H1 (cell line): ENCODE measurements around the gene PRKN. TPM values are rescaled to one million over a fixed set of nuclear protein-coding genes. Genes with fewer than 3 reads are reported as not detected.

Source experiments
- CTCF ChIA-PET: fragments of 300-600 bp; sonication (Branson Sonifier 250); formaldehyde crosslinking; loops from one replicate; lab custom pipeline; 2021; ENCODE audit not compliant: partially characterized antibody; lab: Charles Lee
- POLR2A ChIA-PET: fragments of 300-600 bp; sonication (Branson Sonifier 250); formaldehyde crosslinking; loops from one replicate; lab custom pipeline; 2021; ENCODE audit warnings: inconsistent platforms; ENCODE audit not compliant: partially characterized antibody; lab: Charles Lee
- DNase-seq, 2 experiments: peaks; one replicate each; pipeline versions ENCODE4 v3.0.0 to v3.0.0-alpha.2; 2010 to 2022; ENCODE audit warnings: low spot score in 2 of 2, low read depth in 1 of 2, mixed read lengths in 1 of 2
- FAIRE-seq: peaks from 2 replicates; lab custom pipeline; 2011; peaks lifted over from hg19 to GRCh38; lab: Jason Lieb, UNC
- H2AFZ ChIP-seq: 2 replicates; pipeline ENCODE4 v1.8.1; 2012; ENCODE audit warnings: low read length, inconsistent platforms
- H2AK5ac ChIP-seq: 2 replicates; pipeline ENCODE4 v1.6.1; 2013; ENCODE audit warnings: low read depth, low read length
- H2BK120ac ChIP-seq: replicated peaks from 2 replicates; pipeline ENCODE3; 2013; ENCODE audit warnings: low read depth, low read length, inconsistent platforms
- H2BK12ac ChIP-seq: 2 replicates; pipeline ENCODE4 v1.6.1; 2013; ENCODE audit warnings: low read depth, low read length
- H2BK15ac ChIP-seq: 2 replicates; pipeline ENCODE4 v1.6.1; 2013; ENCODE audit warnings: low read length
- H2BK20ac ChIP-seq: 2 replicates; pipeline ENCODE4 v1.6.1; 2013; ENCODE audit warnings: low read length
- H2BK5ac ChIP-seq: 2 replicates; pipeline ENCODE4 v1.6.1; 2013; ENCODE audit warnings: low read depth, low read length
- H3K14ac ChIP-seq: 2 replicates; pipeline ENCODE4 v1.6.1; 2013; ENCODE audit warnings: inconsistent platforms; ENCODE audit not compliant: insufficient read length
- H3K18ac ChIP-seq: 2 replicates; pipeline ENCODE4 v1.6.1; 2013; ENCODE audit warnings: low read length; ENCODE audit errors: extremely low read depth
- H3K23ac ChIP-seq: 2 replicates; pipeline ENCODE4 v1.6.1; 2013; ENCODE audit warnings: inconsistent platforms; ENCODE audit not compliant: insufficient read length
- H3K23me2 ChIP-seq: 2 replicates; pipeline ENCODE4 v1.6.1; 2013; ENCODE audit warnings: low read depth, low read length
- H3K27ac ChIP-seq: 2 replicates; pipeline ENCODE4 v1.6.1; 2011; ENCODE audit warnings: low read depth, low read length, inconsistent platforms
- H3K27me3 ChIP-seq, 4 experiments: replicated peaks in 1 of 4; 1 replicate in 1 of 4; 2 replicates in 3 of 4; pipeline versions ENCODE4 v1.6.1 to v1.8.1; 2011 to 2013; ENCODE audit warnings: low read length in 3 of 4, mild to moderate bottlenecking in 3 of 4, inconsistent platforms in 2 of 4, mixed read lengths in 2 of 4, moderate library complexity in 1 of 4; ENCODE audit not compliant: control insufficient read depth in 3 of 4, insufficient read depth in 3 of 4; ENCODE audit errors: extremely low read depth in 1 of 4
- H3K36me3 ChIP-seq, 4 experiments: 2 replicates each; pipeline versions ENCODE4 v1.6.1 to v1.8.1; 2011 to 2013; ENCODE audit warnings: mild to moderate bottlenecking in 4 of 4, low read length in 3 of 4, moderate library complexity in 2 of 4, control low read depth in 1 of 4, inconsistent platforms in 1 of 4; ENCODE audit not compliant: insufficient read depth in 4 of 4, control insufficient read depth in 2 of 4
- H3K4ac ChIP-seq: replicated peaks from 2 replicates; pipeline ENCODE3; 2013; ENCODE audit warnings: low read length, low read depth, mixed read lengths, inconsistent platforms; ENCODE audit not compliant: insufficient read length
- H3K4me1 ChIP-seq, 4 experiments: replicated peaks in 1 of 4; 1 replicate in 1 of 4; 2 replicates in 3 of 4; pipeline versions ENCODE4 v1.6.1 to v1.8.1; 2011 to 2013; ENCODE audit warnings: low read length in 3 of 4, inconsistent platforms in 2 of 4, mixed read lengths in 1 of 4; ENCODE audit not compliant: insufficient read depth in 4 of 4, control insufficient read depth in 3 of 4
- H3K4me2 ChIP-seq, 2 experiments: 2 replicates each; pipeline versions ENCODE4 v1.6.1 to v1.8.1; 2011 to 2013; ENCODE audit warnings: low read depth in 2 of 2, low read length in 2 of 2, control low read depth in 1 of 2, inconsistent platforms in 1 of 2, mild to moderate bottlenecking in 1 of 2; ENCODE audit not compliant: insufficient read depth in 1 of 2
- H3K4me3 ChIP-seq, 4 experiments: fragments of 200-600, 300-600 bp in 1 of 4; sonication (generic), shearing (Covaris generic), sonication (Bioruptor Twin) in 1 of 4; 2 replicates each; pipeline versions ENCODE4 v1.5.1 to v1.8.1; 2011 to 2016; ENCODE audit warnings: low read length in 4 of 4, low read depth in 3 of 4, control low read depth in 2 of 4, inconsistent platforms in 2 of 4, mild to moderate bottlenecking in 2 of 4, mixed read lengths in 1 of 4, moderate library complexity in 1 of 4; ENCODE audit not compliant: insufficient read depth in 2 of 4; ENCODE audit errors: extremely low read depth in 1 of 4
- H3K56ac ChIP-seq: replicated peaks from 2 replicates; pipeline ENCODE3; 2013; ENCODE audit warnings: low read depth, mild to moderate bottlenecking, mixed read lengths, low read length, inconsistent platforms; ENCODE audit not compliant: insufficient read length
- H3K79me1 ChIP-seq: 2 replicates; pipeline ENCODE4 v1.6.1; 2013; ENCODE audit warnings: low read depth, low read length, control low read depth
- H3K79me2 ChIP-seq, 2 experiments: 2 replicates each; pipeline versions ENCODE4 v1.6.1 to v1.8.1; 2012 to 2013; ENCODE audit warnings: low read length in 2 of 2, mild to moderate bottlenecking in 2 of 2, inconsistent platforms in 1 of 2; ENCODE audit not compliant: insufficient read depth in 2 of 2, control insufficient read depth in 1 of 2
- H3K9ac ChIP-seq, 4 experiments: replicated peaks in 1 of 4; 1 replicate in 1 of 4; 2 replicates in 3 of 4; pipeline versions ENCODE4 v1.6.1 to v1.8.1; 2011 to 2013; ENCODE audit warnings: low read depth in 3 of 4, low read length in 3 of 4, control low read depth in 2 of 4, mild to moderate bottlenecking in 2 of 4, moderate library complexity in 2 of 4, inconsistent platforms in 1 of 4; ENCODE audit errors: extremely low read depth in 1 of 4
- H3K9me3 ChIP-seq, 2 experiments: 2 replicates each; pipeline versions ENCODE4 v1.6.1 to v1.8.1; 2012 to 2013; ENCODE audit warnings: mild to moderate bottlenecking in 2 of 2, moderate library complexity in 2 of 2, control low read depth in 1 of 2, inconsistent platforms in 1 of 2, low read depth in 1 of 2, low read length in 1 of 2, mixed read lengths in 1 of 2; ENCODE audit not compliant: insufficient read depth in 2 of 2
- H4K20me1 ChIP-seq, 2 experiments: replicated peaks in 1 of 2; 2 replicates each; pipeline versions ENCODE3 to v1.8.1; 2011 to 2013; ENCODE audit warnings: inconsistent platforms in 2 of 2, low read length in 2 of 2, mild to moderate bottlenecking in 1 of 2; ENCODE audit not compliant: insufficient read depth in 2 of 2, control insufficient read depth in 1 of 2
- H4K5ac ChIP-seq: 2 replicates; pipeline ENCODE4 v1.6.1; 2013; ENCODE audit warnings: low read length, low read depth, mixed read lengths, inconsistent platforms; ENCODE audit not compliant: insufficient read length
- H4K8ac ChIP-seq: 2 replicates; pipeline ENCODE4 v1.8.0; 2013; ENCODE audit warnings: mild to moderate bottlenecking, moderate library complexity, low read length, inconsistent platforms; ENCODE audit not compliant: insufficient read depth; ENCODE audit errors: extremely low read depth
- H4K91ac ChIP-seq: replicated peaks from 2 replicates; pipeline ENCODE3; 2013; ENCODE audit warnings: low read length, mixed read lengths, inconsistent platforms; ENCODE audit not compliant: insufficient read length
- ASH2L ChIP-seq: fragments of 200-600, 300-600 bp; sonication (generic); IDR thresholded peaks from one replicate; pipeline ENCODE4 v1.7.1; 2017; ENCODE audit warnings: low read length
- CTCF ChIP-seq, 3 experiments: IDR thresholded peaks; 1 replicate in 2 of 3; 2 replicates in 1 of 3; pipeline versions ENCODE4 v1.5.1 to v1.6.1; 2011; ENCODE audit warnings: low read length in 3 of 3, mild to moderate bottlenecking in 3 of 3, inconsistent platforms in 2 of 3, low read depth in 1 of 3, moderate library complexity in 1 of 3; ENCODE audit not compliant: insufficient read depth in 1 of 3; ENCODE audit errors: control extremely low read depth in 1 of 3
- MAFK ChIP-seq: IDR thresholded peaks from 2 replicates; pipeline ENCODE4 v1.6.1; 2012; ENCODE audit warnings: low read depth, mild to moderate bottlenecking, improper control_type of control experiment, low read length
- WGBS, 2 experiments: shearing (Covaris generic) in 1 of 2; methylation state at CpG; one replicate each; pipeline versions ENCODE4 v1.1.6 to v1.1.7; 2013 to 2015; ENCODE audit warnings: low lambda C conversion rate in 2 of 2, mixed read lengths in 2 of 2, inconsistent platforms in 1 of 2, low coverage in 1 of 2, missing lambda C conversion rate in 1 of 2; ENCODE audit not compliant: insufficient replicate concordance in 2 of 2, insufficient coverage in 1 of 2, insufficient read length in 1 of 2; ENCODE audit errors: extremely low coverage in 1 of 2, missing lambda C conversion rate in 1 of 2; 5-methylcytosine and 5-hydroxymethylcytosine counted together
- polyA plus RNA-seq, 7 experiments: library from polyadenylated mRNA; depleted of rRNA in 3 of 7; stranded (reverse) in 5 of 7; unstranded in 2 of 7; fragments of >200 nt in 5 of 7; fragments of 200-250 nt in 2 of 7; gene quantifications; 1 replicate in 5 of 7; 2 replicates in 1 of 7; 4 replicates in 1 of 7; pipeline versions ENCODE4 v1.2.1 to v1.2.3, GENCODE V29; 2011 to 2013; ENCODE audit warnings: missing spikeins in 2 of 7, mixed read lengths in 2 of 7
- total RNA-seq: library from RNA; stranded (reverse); fragmentation: NEBNext Ultra II Directional; extraction: Animal tissue kit (Norgen Biotek cat#: 25700); gene quantifications from 2 replicates; pipeline ENCODE4 v1.2.1, GENCODE V29; 2021

PRKN gene
- total and polyA plus RNA-seq, 2 of the 8 experiments (the other 6 are each of a cell fraction or from before 2014, with no cell fraction given), result 0.13 to 0.29 TPM

GRCh38 chr6:162572240-162572639, 155.3 kb downstream of the PRKN start:
- H4K8ac ChIP-seq, result no peak overlapping the region
- DNase-seq (no peak), FAIRE-seq (no peak)
- H3K9me3 ChIP-seq, result peaks cover 0 to 4% of the 10 kb centered on the region in 2 experiments; a peak in 1 of 4 replicates
- no peak overlapping the region for H2AK5ac ChIP-seq
- H3K9ac ChIP-seq, result no peak overlapping the region
- no peak overlapping the region for H2BK20ac ChIP-seq
- no peak overlapping the region for H2AFZ ChIP-seq
- no peak overlapping the region for H4K91ac ChIP-seq
- no peaks in the 10 kb centered on the region for H3K4me1 ChIP-seq
- no peaks in the 10 kb centered on the region for H3K27me3 ChIP-seq
- H3K4me3 ChIP-seq, result no peak overlapping the region
- H4K20me1 ChIP-seq, result no peaks in the 10 kb centered on the region
- no peaks in the 10 kb centered on the region for H3K79me1 ChIP-seq
- H3K79me2 ChIP-seq, result no peaks in the 10 kb centered on the region
- POLR2A ChIA-PET, result no interaction called here
- no peaks in the 10 kb centered on the region for H3K23me2 ChIP-seq
- H3K56ac ChIP-seq, result no peak overlapping the region
- no peak overlapping the region for H2BK5ac ChIP-seq
- WGBS, 2 experiments, result 81% methylated on average over 3 of the region's 3 CpGs; no CpG with 5 or more reads in 1 of the 2 experiments
- no peak overlapping the region for H3K14ac ChIP-seq
- no peak overlapping the region for H2BK12ac ChIP-seq
- no peak overlapping the region for H2BK15ac ChIP-seq
- H2BK120ac ChIP-seq, result no peak overlapping the region
- H3K36me3 ChIP-seq, result no peaks in the 10 kb centered on the region
- H3K18ac ChIP-seq, result no peak overlapping the region
- CTCF ChIA-PET, result no interaction called here
- no peak overlapping the region for H3K27ac ChIP-seq
- H4K5ac ChIP-seq, result no peak overlapping the region
- no peak overlapping the region for H3K23ac ChIP-seq
- H3K4ac ChIP-seq, result no peak overlapping the region
- H3K4me2 ChIP-seq, result no peak overlapping the region; a peak in 1 of 4 replicates
- TF ChIP-seq MAFK (no peak), CTCF (IDR thresholded peaks at IDR 0.05; ENCODE audit: control extremely low read depth in 1 of 3, insufficient read depth in 1 of 3, low read depth in 1 of 3, low read length in 3 of 3) (no peak), ASH2L (no peak)
